ENCODE results near the gene ARHGAP19. TPM values are rescaled to one million over a fixed set of nuclear protein-coding genes. Genes with fewer than 3 reads are reported as not detected.

ARHGAP19 gene
- total and polyA plus RNA-seq, 9 of the 15 experiments (the other 6 are each of a cell fraction or from before 2014, with no cell fraction given), result 14.8 to 49.5 (median 26.8) TPM

- TF ChIP-seq JUND (IDR thresholded peaks at IDR 0.05; ENCODE audit: borderline replicate concordance, low read depth, low read length) (peak; percentile 96), JUND (tag; IDR thresholded peaks at IDR 0.05; ENCODE audit: borderline replicate concordance, low read depth, low read length) (peak; percentile 83; the same call in 2 of the 3 replicates), BCLAF1 (IDR thresholded peaks at IDR 0.05; ENCODE audit: borderline replicate concordance in 1 of 2, control insufficient read depth in 1 of 2, low read depth in 2 of 2, low read length in 1 of 2) (peak in 1 of 2 experiments; percentile 96; a peak in 2 of 4 replicates), SP1 (CRISPR knock-in tag; IDR thresholded peaks at IDR 0.05) (peak; percentile 49; the same call in 1 of the 2 replicates), YY1 (IDR thresholded peaks at IDR 0.05; ENCODE audit: borderline replicate concordance in 1 of 3, control insufficient read depth in 1 of 3, extremely low read depth in 1 of 3, insufficient read depth in 3 of 3, insufficient read length in 1 of 3, insufficient replicate concordance in 2 of 3, low read depth in 1 of 3, low read length in 2 of 3) (peak in 1 of 3 experiments; percentile 62), ATF7 (IDR thresholded peaks at IDR 0.05) (peak; percentile 100), SNIP1 (IDR thresholded peaks at IDR 0.05; ENCODE audit: low read depth) (no peak), CTBP1 (IDR thresholded peaks at IDR 0.05; ENCODE audit: borderline replicate concordance) (peak; percentile 28; the same call in 1 of the 2 replicates), ZNF57 (CRISPR knock-in tag; IDR thresholded peaks at IDR 0.05) (no peak), ARID4B (CRISPR knock-in tag; IDR thresholded peaks at IDR 0.05) (peak; percentile 63), HIVEP1 (CRISPR knock-in tag; IDR thresholded peaks at IDR 0.05) (no peak), ZNF766 (CRISPR knock-in tag; conservative IDR thresholded peaks at IDR 0.05) (peak; percentile 19; the same call in 1 of the 2 replicates), HDAC1 (IDR thresholded peaks at IDR 0.05) (peak in 1 of 2 experiments; percentile 60; a peak in 2 of 4 replicates), ATF2 (CRISPR knock-in tag; IDR thresholded peaks at IDR 0.05) (0 out of 2 replicates have a peak, but pooled peaks have one; percentile 38), ESRRA (IDR thresholded peaks at IDR 0.05; ENCODE audit: borderline replicate concordance, low read depth) (0 out of 2 replicates have a peak, but pooled peaks have one; percentile 14), TRIM28 (IDR thresholded peaks at IDR 0.05) (no peak)
Observed at GRCh38 chr10:97318772-97319651, 26.6 kb upstream of the ARHGAP19 start, which contains the start of gene FRAT1 (continued).

Measured in K562 (cell line).